Gastroesophageal sphincter (tissue), 4 donors: ENCODE data around the gene INAFM2. TPM values are rescaled to one million over a fixed set of nuclear protein-coding genes. Genes with fewer than 3 reads are reported as not detected.

ENCODE experiments used
- ATAC-seq: fragments of 150-250 bp; one replicate; pipeline ENCODE4 v1.9.1; 2016; ENCODE audit warnings: mild to moderate bottlenecking, moderate library complexity
- H3K27ac ChIP-seq, 4 donors: fragments of 200-600 bp; sonication (generic) in 3 of 4; 1 replicate in 3 of 4; 2 replicates in 1 of 4; pipeline ENCODE4 v1.5.1; 2016 to 2019
- H3K27me3 ChIP-seq: fragments of 200-600 bp; sonication (generic); one replicate; pipeline ENCODE4 v1.5.1; 2019
- H3K36me3 ChIP-seq, 2 donors: fragments of 200-600 bp; sonication (generic); one replicate each; pipeline ENCODE4 v1.5.1; 2019; ENCODE audit warnings: control low read depth in 1 of 2
- H3K4me1 ChIP-seq, 3 donors: fragments of 200-600 bp; sonication (generic); 1 replicate in 2 of 3; 2 replicates in 1 of 3; pipeline ENCODE4 v1.5.1; 2016 to 2019; ENCODE audit warnings: control low read depth in 2 of 3
- H3K4me3 ChIP-seq, 2 donors: fragments of 200-600 bp; sonication (generic); one replicate each; pipeline ENCODE4 v1.5.1; 2019; ENCODE audit warnings: mild to moderate bottlenecking in 1 of 2, moderate library complexity in 1 of 2
- H3K9me3 ChIP-seq, 3 donors: fragments of 200-600 bp; sonication (generic); one replicate each; pipeline ENCODE4 v1.5.1; 2017 to 2019; ENCODE audit warnings: control low read depth in 2 of 3
- CTCF ChIP-seq, 4 experiments: fragments of 200-600 bp in 2 of 4; fragments of 450-650 bp in 2 of 4; sonication (generic) in 1 of 4; IDR thresholded peaks; one replicate each; pipeline ENCODE4 v1.5.1; 2017 to 2019; ENCODE audit warnings: antibody characterized with exemption in 4 of 4, mild to moderate bottlenecking in 2 of 4, moderate library complexity in 2 of 4
- EP300 ChIP-seq: sonication (generic); formaldehyde crosslinking; IDR thresholded peaks from one replicate; pipeline ENCODE4 v1.6.1; 2017; ENCODE audit warnings: antibody characterized with exemption, mild to moderate bottlenecking
- POLR2A ChIP-seq, 2 donors: fragments of 450-650 bp; IDR thresholded peaks; one replicate each; pipeline ENCODE4 v1.6.1; 2017; ENCODE audit warnings: antibody characterized with exemption in 2 of 2, mild to moderate bottlenecking in 2 of 2, moderate library complexity in 1 of 2
- POLR2AphosphoS5 ChIP-seq: sonication (generic); formaldehyde crosslinking; IDR thresholded peaks from one replicate; pipeline ENCODE4 v1.6.1; 2017; ENCODE audit warnings: antibody characterized with exemption
- WGBS, 2 donors: methylation state at CpG; one replicate each; pipeline ENCODE4 v1.1.5; 2018; ENCODE audit warnings: low coverage in 1 of 2; 5-methylcytosine and 5-hydroxymethylcytosine counted together
- total RNA-seq, 4 donors: library from RNA; depleted of rRNA; stranded (reverse); fragments of >200 nt; gene quantifications; one replicate each; pipeline ENCODE4 v1.1.0, GENCODE V29; 2016

Gene INAFM2
- total RNA-seq, 4 donors from 2014 or later, result 27.3 to 66.6 (median 37.5) TPM

- WGBS, 2 donors, result 80% methylated on average over 2 of the region's 2 CpGs; no CpG with 5 or more reads in 1 of the 2 donors
- Histone ChIP-seq H3K9me3 (no peaks in the 10 kb centered on the region), H3K27ac (no peak overlapping the region), H3K27me3 (no peaks in the 10 kb centered on the region), H3K36me3 (no peaks in the 10 kb centered on the region), H3K4me1 (peaks cover 0 to 7% (median 0%) of the 10 kb centered on the region in 3 donors), H3K4me3 (no peak overlapping the region)
- TF ChIP-seq EP300 (no peak), POLR2A (IDR thresholded peaks at IDR 0.05) (no peak), CTCF (IDR thresholded peaks at IDR 0.05) (no peak), POLR2AphosphoS5 (no peak)
- ATAC-seq, result no peak
Observed at GRCh38 chr15:40372981-40373380, 49.5 kb downstream of the INAFM2 start.

Other genes starting within 250 kb of the INAFM2 start
- 1 to 10 TPM; 4.7 to 7.5 (median 6.0) TPM for gene BMF, start 214.8 kb upstream of the INAFM2 start, total RNA-seq
- gene BUB1B, start 162.6 kb upstream of the INAFM2 start, total RNA-seq, result 1 to 10 TPM in 2 of 4 donors, under 1 TPM in 2; 0.13 to 2.4 (median 0.95) TPM
- 1 to 10 TPM in 2 of 4 donors, under 1 TPM in 2; 0.94 to 4.6 (median 1.6) TPM for gene PAK6, start 84.6 kb upstream of the INAFM2 start, total RNA-seq
- gene ANKRD63, start 40.6 kb upstream of the INAFM2 start, total RNA-seq, result 1 to 10 TPM in 1 of 4 donors, not detected in 3; 1.6 TPM
- 10 to 100 TPM in 2 of 4 donors, 1 to 10 TPM in 2; 1.5 to 13.5 (median 8.8) TPM for gene PLCB2, start 15.8 kb upstream of the INAFM2 start, total RNA-seq
- gene CCDC9B, start 17.2 kb downstream of the INAFM2 start, total RNA-seq, result 100 to 1,000 TPM in 1 of 4 donors, 10 to 100 TPM in 3; 28.0 to 105 (median 66.7) TPM
- not detected for gene PHGR1, start 27.3 kb downstream of the INAFM2 start, total RNA-seq
- under 1 TPM; 0.07 to 0.19 (median 0.15) TPM for gene DISP2, start 34.5 kb downstream of the INAFM2 start, total RNA-seq
- 10 to 100 TPM in 2 of 4 donors, 1 to 10 TPM in 2; 7.2 to 16.2 (median 9.9) TPM for gene KNSTRN, start 59.0 kb downstream of the INAFM2 start, total RNA-seq
- gene IVD, start 82.1 kb downstream of the INAFM2 start, total RNA-seq, result 10 to 100 TPM; 26.1 to 80.2 (median 50.1) TPM
- 10 to 100 TPM; 19.0 to 26.2 (median 22.8) TPM for gene BAHD1, start 117.3 kb downstream of the INAFM2 start, total RNA-seq
- 10 to 100 TPM in 2 of 4 donors, 1 to 10 TPM in 2; 7.8 to 18.4 (median 11.7) TPM for gene CHST14, start 147.3 kb downstream of the INAFM2 start, total RNA-seq
- 10 to 100 TPM; 16.2 to 45.8 (median 34.0) TPM for gene CCDC32, start 241.3 kb downstream of the INAFM2 start, total RNA-seq
- 10 to 100 TPM in 1 of 4 donors, 1 to 10 TPM in 3; 7.2 to 11.6 (median 8.7) TPM for gene RPUSD2, start 245.6 kb downstream of the INAFM2 start, total RNA-seq